ENCODE measurements around the gene RAB34. TPM values are rescaled to one million over a fixed set of nuclear protein-coding genes. Genes with fewer than 3 reads are reported as not detected.

RAB34 gene
- total and polyA plus RNA-seq, 2 donors (not counting 3 experiments of a cell fraction or from before 2014, with no cell fraction given): 62.3 to 113 TPM

GRCh38 chr17:28702752-28703150, 14.9 kb downstream of the RAB34 start:
- dilution Hi-C loops (cut with MboI; ENCODE audit: extremely low pct_ligation_motif_present, low sequenced_read_pairs): no loop called here
- Histone ChIP-seq H3K9me3 (replicated peaks; ENCODE audit: control insufficient read depth, insufficient read depth, low read length) (no peaks in the 10 kb centered on the region), H3K36me3 (ENCODE audit: control insufficient read depth in 2 of 2, extremely low read depth in 1 of 2, insufficient read depth in 2 of 2, low read length in 2 of 2) (peaks cover 15 to 62% of the 10 kb centered on the region in 2 experiments), H4K20me1 (replicated peaks; ENCODE audit: control insufficient read depth, extremely low read depth, insufficient read depth, low read length) (no peaks in the 10 kb centered on the region), H3K9ac (replicated peaks; ENCODE audit: extremely low read depth, insufficient read depth, low read length) (no peak overlapping the region), H3K4me1 (ENCODE audit: control insufficient read depth, extremely low read depth, insufficient read depth, low read length) (no peaks in the 10 kb centered on the region), H3K4me3 (replicated peaks in 1 of 3; ENCODE audit: insufficient read depth in 1 of 3, low read depth in 1 of 3, low read length in 3 of 3) (no peak overlapping the region), H3K27ac (ENCODE audit: insufficient read depth, low read depth, low read length) (no peak overlapping the region), H2AFZ (ENCODE audit: low read depth, low read length) (no peak overlapping the region), H3K9me1 (replicated peaks; ENCODE audit: control insufficient read depth, extremely low read depth, insufficient read depth, low read length) (no peaks in the 10 kb centered on the region), H3K79me2 (ENCODE audit: control insufficient read depth, insufficient read depth, low read length) (no peaks in the 10 kb centered on the region), H3K27me3 (ENCODE audit: control insufficient read depth in 2 of 2, insufficient read depth in 2 of 2, low read length in 2 of 2) (no peaks in the 10 kb centered on the region), H3K4me2 (ENCODE audit: insufficient read depth, low read length) (no peak overlapping the region)
- FAIRE-seq (no peak), DNase-seq (ENCODE audit: low read depth, low spot score) (no peak)
- intact Hi-C loops (cut with micrococcal nuclease): no loop called here
- TF ChIP-seq POLR2A (IDR thresholded peaks at IDR 0.05; ENCODE audit: low read depth, low read length): no peak
- POLR2A ChIA-PET: no interaction called here
- CTCF ChIA-PET: interaction anchor here (1.1 to 1.6 kb wide), 3 partner anchors 8 to 414 kb away, joined by 3 to 10 read pairs (median 4); partner anchors contain the start of gene PROCA1
- BruUV-seq (replicated peaks): no TSS peak

GRCh38 chr17:28702026-28702751, 15.5 kb downstream of the RAB34 start:
- no peak overlapping the region for H3K9ac ChIP-seq (replicated peaks; ENCODE audit: extremely low read depth, insufficient read depth, low read length)
- ChIA-PET POLR2A (no interaction called here), CTCF (interaction anchor here (0.7 to 1.6 kb wide), 6 partner anchors 9 to 415 kb away, joined by 3 to 10 read pairs (median 4); partner anchors contain the start of genes BLTP2 and PROCA1)
- TF ChIP-seq POLR2AphosphoS5 (IDR thresholded peaks at IDR 0.05; ENCODE audit: insufficient read depth, low read depth, low read length): no peak
- TF ChIP-seq GATA2 (IDR thresholded peaks at IDR 0.05; ENCODE audit: insufficient read depth, insufficient read length, low read depth, low read length): no peak
- TF ChIP-seq POLR2A (IDR thresholded peaks at IDR 0.05; ENCODE audit: low read depth, low read length): no peak
- no peak for TF ChIP-seq CTCF (IDR thresholded peaks at IDR 0.05; ENCODE audit: extremely low read depth in 1 of 2, insufficient read depth in 1 of 2, low read depth in 1 of 2, low read length in 2 of 2)
- TF ChIP-seq EZH2 (IDR thresholded peaks at IDR 0.05; ENCODE audit: borderline replicate concordance, low read depth, low read length, severe bottlenecking): no peak
- no peak for TF ChIP-seq MYC (IDR thresholded peaks at IDR 0.05; ENCODE audit: low read depth, low read length)
- no peak for TF ChIP-seq JUN (IDR thresholded peaks at IDR 0.05; ENCODE audit: borderline replicate concordance, insufficient read depth, insufficient read length, low read depth)
- TF ChIP-seq FOS (IDR thresholded peaks at IDR 0.05; ENCODE audit: borderline replicate concordance, insufficient read depth, low read length): no peak
- TF ChIP-seq MAX (IDR thresholded peaks at IDR 0.05; ENCODE audit: insufficient read depth, insufficient read length): no peak
- intact Hi-C loops (cut with micrococcal nuclease) (no loop called here), dilution Hi-C loops (cut with MboI; ENCODE audit: extremely low pct_ligation_motif_present, low sequenced_read_pairs) (no loop called here)
- no peaks in the 10 kb centered on the region for H3K9me1 ChIP-seq (replicated peaks; ENCODE audit: control insufficient read depth, extremely low read depth, insufficient read depth, low read length)
- H3K4me2 ChIP-seq (ENCODE audit: insufficient read depth, low read length): no peak overlapping the region
- DNase-seq (ENCODE audit: low read depth, low spot score) (no peak), FAIRE-seq (no peak)
- BruUV-seq (replicated peaks): no TSS peak
- no peak overlapping the region for H2AFZ ChIP-seq (ENCODE audit: low read depth, low read length)
- no peaks in the 10 kb centered on the region for H3K4me1 ChIP-seq (ENCODE audit: control insufficient read depth, extremely low read depth, insufficient read depth, low read length)
- no peaks in the 10 kb centered on the region for H3K9me3 ChIP-seq (replicated peaks; ENCODE audit: control insufficient read depth, insufficient read depth, low read length)
- no peaks in the 10 kb centered on the region for H4K20me1 ChIP-seq (replicated peaks; ENCODE audit: control insufficient read depth, extremely low read depth, insufficient read depth, low read length)
- H3K27me3 ChIP-seq (ENCODE audit: control insufficient read depth in 2 of 2, insufficient read depth in 2 of 2, low read length in 2 of 2): no peaks in the 10 kb centered on the region
- H3K79me2 ChIP-seq (ENCODE audit: control insufficient read depth, insufficient read depth, low read length): no peaks in the 10 kb centered on the region
- H3K4me3 ChIP-seq (replicated peaks in 1 of 3; ENCODE audit: insufficient read depth in 1 of 3, low read depth in 1 of 3, low read length in 3 of 3): no peak overlapping the region
- H3K27ac ChIP-seq (ENCODE audit: insufficient read depth, low read depth, low read length): no peak overlapping the region
- peaks cover 15 to 66% of the 10 kb centered on the region in 2 experiments for H3K36me3 ChIP-seq (ENCODE audit: control insufficient read depth in 2 of 2, extremely low read depth in 1 of 2, insufficient read depth in 2 of 2, low read length in 2 of 2)

All from endothelial cell of umbilical vein (primary cell).